GM18909 (cell line): ENCODE data around the gene FGFR1OP2.
"Not testable (repeated sequence)": the region's sequence is repeated elsewhere in the genome, so short reads cannot be mapped to it uniquely, and the experiment has no call there.

ENCODE experiments used
- ATAC-seq: cut with Tn5 transposase; IDR thresholded peaks from one replicate; pipeline ENCODE4 v1.9.1; 2021; ENCODE audit warnings: mild to moderate bottlenecking; ENCODE audit not compliant: unreplicated experiment, poor library complexity

The FGFR1OP2 gene

DNA sequence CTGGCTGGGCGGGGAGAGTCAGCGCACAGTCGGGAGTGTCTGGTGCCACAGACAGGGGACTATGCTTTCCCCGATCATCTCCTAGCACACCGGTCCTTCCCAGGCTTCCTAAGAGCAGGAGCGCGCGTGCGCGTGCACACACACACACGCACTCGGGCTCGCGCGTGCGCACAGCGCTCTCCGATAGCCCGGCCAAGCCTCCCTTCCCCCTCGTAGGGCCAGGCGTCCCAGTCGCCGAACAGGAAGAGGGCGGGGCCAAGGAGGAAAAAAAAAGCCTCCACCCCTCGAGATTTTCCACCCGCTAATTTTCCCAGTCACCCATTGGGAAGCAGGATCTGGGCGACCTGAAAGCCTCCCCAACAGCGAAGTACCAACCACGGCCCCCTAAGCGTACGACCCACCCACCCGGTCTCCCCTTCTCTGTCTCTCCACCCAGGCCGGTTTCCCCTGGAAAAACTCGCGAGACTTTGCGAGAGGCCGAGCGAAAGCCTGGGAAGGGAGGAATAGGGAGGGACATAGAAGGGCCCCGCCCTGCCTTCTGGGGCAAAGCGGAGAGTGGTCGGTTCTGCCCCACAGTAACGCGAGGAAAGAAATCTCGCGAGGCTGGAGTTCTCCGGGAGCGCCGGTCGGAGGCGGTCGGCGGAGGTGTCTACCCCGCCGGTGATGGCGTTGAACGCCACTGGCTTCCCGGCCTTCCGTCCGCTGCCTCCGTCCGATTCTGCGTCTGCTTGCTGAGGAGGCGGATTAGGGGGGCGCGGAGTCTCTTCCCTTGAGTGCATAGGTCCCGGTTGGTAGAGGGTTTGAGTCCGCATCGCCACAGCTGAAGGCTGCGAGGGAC lies at the start of gene FGFR1OP2, which contains the start of gene INTS13:
Gene FGFR1OP2 (plus strand): TSS at position 608 of the 838 bp plus-strand sequence. CDS start 15,689 bp downstream, outside the sequence.
Gene INTS13 (minus strand): TSS at position 119 of the 838 bp plus-strand sequence. CDS start 1,178 bp downstream, outside the sequence.
- ATAC-seq: peak; percentile 87

DNA sequence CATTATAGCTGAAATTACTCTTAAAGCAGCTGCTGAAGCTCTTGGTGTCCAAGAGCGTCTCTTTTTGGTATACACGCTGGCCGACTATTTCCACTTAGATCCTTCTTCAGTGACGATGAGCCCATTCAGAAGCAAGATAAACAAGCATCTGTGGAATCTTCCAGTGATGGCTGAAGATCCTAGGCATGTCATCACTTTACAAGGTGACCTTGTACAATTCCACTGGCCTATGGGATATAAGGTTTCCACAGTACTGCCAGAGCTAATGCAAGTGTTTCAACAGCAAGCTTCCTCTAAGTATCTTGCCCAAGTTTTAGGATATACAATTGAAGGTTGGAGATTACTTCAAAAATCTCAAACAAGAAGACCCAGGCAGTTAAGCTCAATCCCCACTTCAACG lies 47.5 kb upstream of the FGFR1OP2 start:
- ATAC-seq: no peak

DNA sequence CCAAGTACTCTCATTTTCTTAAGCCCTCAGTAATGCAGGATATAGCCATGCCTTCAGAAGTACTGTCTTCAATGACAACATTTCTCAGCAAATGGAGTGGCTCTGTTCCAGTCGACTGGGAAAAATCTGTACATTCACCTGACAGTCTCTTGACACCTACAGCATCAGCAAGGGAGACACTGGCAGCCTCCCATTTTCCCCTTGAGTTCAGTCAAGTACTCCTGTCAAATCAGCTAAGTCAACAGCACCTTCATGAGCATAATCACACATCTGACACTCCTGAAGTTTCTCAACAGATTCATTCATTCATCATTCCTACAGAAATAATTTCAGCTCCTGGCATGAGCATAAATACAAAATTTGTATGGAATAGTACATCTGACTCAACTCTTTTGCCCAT lies 46.6 kb upstream of the FGFR1OP2 start:
- ATAC-seq: no peak

DNA sequence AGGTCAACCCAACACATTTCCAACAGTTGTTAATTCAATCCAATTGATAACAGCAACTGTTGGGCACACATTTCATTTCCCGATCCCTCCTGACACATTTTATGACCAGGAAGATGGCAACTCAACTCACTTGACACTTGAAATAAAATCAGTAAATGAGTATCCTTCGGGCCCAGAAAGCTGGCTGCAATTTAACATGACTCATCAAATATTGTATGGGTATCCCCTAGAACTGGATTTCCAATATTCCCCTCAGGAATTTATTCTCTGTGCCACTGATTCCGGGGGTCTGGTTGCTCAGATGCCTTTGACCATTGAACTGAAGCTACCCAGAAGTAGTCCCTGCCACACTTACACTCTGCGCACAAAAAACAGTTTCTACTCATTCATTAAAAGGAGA lies 42.6 kb upstream of the FGFR1OP2 start:
- ATAC-seq: no peak

DNA sequence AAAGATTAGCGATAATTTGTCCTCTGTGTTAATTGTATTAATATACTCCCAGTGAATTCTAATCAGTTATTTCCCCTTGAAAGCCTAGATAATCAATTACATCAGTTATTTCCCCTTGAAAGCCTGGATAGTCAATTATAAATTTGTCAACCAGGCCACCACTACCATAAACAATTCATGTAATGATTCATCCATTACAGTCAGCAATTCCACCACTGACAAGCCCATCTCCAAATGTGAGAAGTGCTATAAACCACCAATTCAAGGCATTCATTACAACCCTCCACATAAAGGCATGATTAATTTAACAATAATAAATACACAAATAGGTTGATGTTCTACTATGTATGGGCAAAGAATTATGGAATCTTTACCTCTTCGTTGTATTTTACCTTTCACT lies 41.4 kb upstream of the FGFR1OP2 start:
- ATAC-seq: no peak

DNA sequence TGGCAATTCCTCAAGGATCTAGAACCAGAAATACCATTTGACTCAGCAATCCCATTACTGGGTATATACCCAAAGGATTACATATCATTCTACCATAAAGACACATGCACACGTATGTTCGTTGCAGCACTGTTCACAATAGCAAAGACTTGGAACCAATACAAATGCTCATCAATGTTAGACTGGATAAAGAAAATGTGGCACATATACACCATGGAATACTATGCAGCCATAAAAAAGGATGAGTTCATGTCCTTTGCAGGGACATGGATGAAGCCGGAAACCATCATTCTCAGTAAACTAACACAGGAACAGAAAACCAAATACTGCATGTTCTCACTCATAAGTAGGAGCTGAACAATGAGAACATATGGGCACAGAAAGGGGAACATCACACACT lies 34.9 kb upstream of the FGFR1OP2 start:
- not testable (repeated sequence) for ATAC-seq

DNA sequence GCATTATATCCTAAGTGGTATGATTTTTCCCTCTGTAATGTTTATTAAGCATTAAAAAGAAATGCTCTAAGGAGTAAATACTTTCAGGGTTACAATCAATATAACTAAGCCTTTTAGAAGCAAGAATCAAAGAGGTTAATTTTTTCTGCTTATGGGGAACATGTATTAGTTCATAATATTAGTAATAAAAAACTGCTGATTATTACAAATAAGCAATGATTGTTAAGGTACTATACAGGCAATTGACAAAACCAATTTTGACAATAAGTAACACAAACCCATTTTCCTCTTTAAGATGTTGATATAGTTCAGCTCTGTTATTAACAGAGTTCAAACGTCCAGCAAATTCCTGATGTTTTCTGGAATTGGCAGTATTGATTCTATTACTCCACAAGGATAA lies 32.2 kb upstream of the FGFR1OP2 start:
- ATAC-seq: no peak

DNA sequence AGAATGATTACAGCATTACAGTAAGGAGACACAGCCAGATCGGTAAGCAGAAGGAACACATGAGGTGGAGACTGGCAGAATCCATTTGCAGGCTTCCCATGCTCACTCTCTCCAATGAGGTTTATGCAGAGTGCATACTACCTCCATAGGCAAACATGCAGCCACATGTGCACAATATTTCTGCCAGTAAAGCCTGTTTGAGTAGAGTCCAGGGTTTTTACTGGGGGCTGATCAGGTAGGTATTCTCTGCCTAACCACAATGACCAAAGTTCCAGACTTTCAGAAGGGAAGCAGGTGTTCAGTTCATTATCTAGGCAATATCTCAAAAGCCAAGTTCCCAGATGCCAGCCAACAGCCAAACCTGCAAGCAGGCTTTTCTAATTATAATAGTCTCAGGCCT lies 31.6 kb upstream of the FGFR1OP2 start:
- no peak for ATAC-seq

DNA sequence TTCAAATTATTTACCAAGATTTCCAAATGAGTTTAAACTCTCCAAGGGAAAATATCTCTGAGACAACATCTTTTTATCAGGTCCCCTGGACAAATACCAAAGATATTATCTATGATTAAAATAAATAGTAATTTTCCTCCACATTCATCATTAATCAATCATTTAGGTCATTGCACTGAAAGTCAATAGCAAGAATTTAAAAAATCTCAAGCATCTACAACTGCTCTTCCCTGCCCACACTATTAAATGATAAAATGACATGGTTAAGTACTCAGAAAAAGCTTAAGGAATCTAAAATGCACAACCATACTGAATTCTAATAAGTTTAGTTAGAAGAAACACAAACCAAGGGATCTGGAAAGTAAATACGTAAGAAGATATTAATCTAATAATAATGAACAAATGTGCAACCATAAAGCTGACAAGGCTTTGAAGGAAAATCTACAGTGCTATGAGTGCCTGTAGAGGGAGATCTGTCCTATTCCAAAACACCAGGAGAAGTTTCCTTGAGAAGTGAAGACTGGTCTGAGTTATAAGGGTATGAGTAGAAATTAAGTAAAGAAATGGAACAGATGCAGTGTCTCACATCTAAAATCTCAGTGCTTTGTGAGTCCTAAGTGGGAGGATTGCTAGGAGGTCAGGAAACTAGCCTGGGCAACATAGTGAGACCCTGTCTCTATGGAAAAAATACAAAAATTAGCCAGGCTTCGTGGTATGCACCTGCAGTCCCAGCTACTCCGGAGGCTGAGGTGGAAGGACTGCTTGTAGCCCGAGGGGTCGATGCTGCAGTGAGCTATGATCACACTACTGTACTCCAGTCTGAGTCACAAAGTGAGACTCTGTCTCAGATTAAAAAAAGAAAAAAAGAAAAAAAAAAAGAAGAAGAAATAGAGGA lies 19.7 kb upstream of the FGFR1OP2 start:
- no peak for ATAC-seq

DNA sequence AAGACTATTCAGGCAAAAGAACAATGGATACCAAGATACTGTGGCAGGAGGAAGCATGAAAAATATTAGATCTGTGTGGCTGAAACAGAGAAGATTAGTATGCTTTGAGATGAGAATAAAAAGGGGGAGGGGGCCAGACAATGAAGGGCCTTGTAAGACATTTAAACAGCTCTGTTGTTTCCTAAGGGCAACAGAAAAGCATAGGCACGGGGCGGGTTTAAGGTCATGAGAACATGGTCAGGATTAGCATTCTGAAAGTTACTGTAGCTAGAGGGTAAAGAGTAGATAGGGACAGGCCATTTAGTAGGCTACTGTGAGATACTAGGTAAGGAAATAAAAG lies 19.1 kb upstream of the FGFR1OP2 start:
- ATAC-seq: no peak

DNA sequence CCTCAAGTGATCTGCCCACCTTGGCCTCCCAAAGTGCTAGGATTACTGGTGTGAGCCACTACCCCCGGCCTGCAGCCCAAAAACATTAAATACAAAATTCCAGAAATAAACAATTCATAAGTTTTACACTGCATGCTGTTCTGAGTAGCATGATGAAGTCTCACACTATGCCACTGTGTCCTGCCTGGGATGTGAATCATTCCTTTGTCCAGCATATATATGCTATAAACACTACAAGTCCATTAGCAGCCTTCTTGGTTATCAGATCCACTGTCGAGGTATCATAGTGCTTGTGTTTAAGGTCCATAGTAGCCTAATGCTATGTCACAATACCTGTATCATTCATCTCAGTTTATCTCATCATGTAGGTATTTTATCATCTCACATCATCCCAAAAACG lies 16.4 kb upstream of the FGFR1OP2 start:
- ATAC-seq: no peak

DNA sequence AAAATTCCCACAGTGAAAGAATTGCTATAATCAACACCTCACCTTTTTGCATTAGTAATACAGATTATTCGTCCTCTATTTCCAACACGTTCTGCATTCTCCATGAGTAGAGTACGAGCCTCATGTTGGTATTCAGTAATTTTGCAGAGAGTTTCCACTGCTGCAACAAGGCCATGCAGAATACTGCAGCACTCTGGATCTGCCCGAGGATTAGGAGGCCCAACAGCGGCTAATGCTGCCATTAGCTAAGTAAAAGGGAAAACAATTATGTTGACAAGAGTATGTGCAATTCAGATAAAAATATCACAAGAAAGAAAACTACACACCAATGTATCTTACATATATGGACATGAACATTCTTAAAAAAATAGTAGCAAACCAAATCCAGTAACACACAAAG lies 9.6 kb upstream of the FGFR1OP2 start:
- no peak for ATAC-seq

DNA sequence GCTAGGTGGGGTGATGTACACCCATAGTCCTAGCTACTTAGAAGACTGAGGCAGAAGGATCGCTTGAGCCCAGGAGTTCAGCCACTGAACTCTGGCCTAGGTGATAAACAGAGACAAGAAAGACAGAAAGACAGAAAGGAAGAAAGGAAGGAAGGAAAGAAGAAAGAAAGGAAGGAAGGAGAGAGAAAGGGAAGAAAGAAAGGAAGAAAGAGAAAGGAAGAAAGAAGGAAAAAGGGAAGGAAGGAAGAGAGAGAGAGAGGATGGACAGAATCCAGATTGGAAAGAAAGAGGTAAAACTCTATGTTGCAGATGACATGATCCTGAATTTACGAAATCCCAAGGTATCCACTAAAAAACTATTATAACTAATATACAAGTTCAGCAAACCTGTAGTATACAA lies 8.7 kb upstream of the FGFR1OP2 start:
- no peak for ATAC-seq

DNA sequence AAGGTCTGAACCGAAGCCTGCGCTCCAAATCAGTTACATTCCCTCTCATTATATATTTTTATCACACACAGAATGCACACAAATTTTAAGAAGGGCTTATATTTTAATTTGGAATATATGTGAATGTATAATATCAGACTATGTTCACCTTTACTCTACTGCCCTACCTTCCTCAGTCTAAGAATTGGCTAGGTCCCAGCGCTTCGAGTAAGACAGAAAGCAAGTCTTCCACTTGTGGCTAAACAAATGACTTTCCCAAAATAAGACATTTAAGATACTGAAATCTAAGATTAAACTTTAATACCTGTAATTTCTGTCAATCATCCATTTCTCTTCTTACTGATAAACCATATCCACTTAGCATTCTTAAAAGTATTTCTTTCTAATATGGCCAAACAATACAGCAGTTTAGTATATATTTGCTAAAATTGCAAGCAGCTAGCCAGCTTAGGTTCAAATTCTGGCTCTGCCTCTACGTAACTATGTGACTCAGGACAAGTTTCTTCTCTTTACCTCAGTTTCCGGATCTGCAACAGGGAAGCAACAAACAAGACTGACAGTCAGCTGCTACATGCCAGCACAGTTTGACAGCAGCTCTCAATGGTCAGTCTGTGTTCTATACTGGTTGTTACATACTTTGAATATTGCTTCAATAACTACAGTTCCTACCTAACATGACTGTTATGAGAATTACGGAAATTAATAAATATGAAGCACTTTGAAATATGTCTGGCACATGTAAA lies 2.5 kb upstream of the FGFR1OP2 start:
- no peak for ATAC-seq

DNA sequence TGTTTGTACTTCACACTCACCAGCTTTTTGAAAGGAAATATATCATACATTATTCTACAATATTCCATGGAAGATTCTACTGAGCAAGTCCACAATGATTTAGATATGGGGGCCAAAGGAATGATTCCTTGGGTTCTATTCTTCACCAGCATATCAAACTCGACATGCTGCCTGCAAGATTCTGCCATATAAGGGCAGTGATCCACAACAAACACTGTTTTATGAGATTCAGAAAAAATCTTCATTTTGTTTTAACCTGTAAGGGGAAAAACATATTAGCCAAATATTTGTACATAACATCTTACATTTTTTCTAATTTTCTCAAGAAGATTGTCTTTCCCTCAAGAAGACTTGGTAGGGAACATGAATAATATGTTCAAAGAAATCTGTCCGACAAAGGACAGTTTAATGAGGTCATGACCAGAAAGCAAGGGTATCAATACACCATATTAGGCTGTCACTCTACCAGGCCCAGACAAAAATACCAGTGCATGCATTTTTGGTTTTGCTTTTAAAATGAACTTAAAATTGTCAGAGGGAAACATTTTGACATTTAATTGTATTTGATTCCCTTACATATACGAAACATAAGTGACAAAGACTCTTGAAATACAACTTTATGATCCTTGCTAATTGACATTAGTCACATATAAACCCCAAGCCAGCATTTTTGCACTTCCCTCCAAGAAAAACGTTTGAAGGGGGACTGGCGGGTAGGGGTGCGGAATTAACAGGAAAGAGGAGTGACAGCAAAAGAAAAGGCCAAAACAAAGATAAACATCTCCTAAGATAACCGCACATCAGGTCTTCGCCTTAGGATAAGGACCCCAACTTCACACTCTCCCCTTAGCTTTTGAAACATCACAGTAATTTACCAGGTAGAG lies 1.5 kb upstream of the FGFR1OP2 start:
- ATAC-seq: no peak

DNA sequence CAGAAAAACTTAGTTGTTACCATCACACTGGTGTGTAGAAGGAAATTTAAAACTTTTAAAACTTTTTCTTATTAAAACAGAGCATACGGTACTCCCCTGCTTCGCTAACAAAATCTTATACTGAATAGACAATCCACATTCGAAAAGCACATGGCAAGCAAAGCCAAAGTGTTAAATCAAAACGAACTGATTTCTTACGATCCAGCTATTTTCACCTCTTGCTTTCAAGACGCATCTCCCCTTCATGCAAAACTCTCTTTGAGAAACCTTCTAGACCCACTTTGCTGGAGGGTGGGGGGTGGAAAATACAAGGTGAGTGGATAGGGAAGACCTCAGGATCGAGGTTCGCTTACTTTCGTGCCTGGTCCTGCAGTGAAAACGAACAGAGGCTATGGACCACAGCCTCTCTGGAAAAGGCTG lies 817 bp upstream of the FGFR1OP2 start:
- ATAC-seq: no peak

DNA sequence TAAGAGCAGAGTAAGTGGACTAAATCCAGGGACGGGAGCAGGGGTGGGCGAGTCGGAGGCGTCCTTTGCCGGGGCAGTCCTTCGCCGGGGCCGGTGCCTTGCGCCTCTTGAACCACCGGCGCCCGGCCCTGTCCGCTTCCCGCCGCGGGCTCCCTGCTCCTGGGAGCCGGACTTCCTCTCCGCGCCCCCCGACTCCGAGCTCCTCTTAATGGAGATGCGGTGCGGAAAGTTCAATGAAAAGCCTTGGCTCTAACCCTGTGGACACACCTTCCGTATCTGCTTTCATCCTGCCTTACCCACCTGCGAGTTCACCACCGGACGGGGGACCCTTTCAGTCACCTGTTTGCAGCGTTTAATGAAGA lies 412 bp downstream of the FGFR1OP2 start:
- ATAC-seq: peak; percentile 17

DNA sequence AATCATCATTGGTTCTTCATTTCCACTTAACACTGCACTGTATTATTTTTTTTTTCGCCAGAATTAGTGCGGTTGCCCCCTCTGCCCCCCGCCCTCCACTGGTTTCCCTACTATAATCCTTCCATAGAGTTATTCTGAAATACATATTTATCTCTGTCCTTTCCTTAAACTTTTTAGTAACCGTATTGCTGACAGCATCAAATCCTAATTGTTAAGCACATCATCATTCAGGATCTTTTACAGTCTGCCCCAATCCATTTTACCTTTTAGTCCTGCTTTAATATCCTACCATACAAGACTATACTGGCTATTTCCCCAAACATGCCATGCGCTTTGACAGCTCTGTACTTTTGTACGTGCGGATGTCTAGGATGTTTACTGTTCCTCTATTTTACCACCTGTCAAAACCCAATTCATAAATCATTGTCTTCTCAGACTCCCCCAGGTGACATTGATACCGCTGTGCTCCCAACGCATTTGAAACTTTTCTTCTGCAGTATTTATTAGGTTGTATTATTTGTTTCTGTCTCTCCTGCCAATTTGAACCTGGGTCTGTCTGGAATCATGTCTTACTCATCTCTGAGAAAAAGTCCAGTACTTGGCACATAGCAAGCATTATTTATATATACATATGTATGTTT lies 1.0 kb downstream of the FGFR1OP2 start:
- no peak for ATAC-seq

DNA sequence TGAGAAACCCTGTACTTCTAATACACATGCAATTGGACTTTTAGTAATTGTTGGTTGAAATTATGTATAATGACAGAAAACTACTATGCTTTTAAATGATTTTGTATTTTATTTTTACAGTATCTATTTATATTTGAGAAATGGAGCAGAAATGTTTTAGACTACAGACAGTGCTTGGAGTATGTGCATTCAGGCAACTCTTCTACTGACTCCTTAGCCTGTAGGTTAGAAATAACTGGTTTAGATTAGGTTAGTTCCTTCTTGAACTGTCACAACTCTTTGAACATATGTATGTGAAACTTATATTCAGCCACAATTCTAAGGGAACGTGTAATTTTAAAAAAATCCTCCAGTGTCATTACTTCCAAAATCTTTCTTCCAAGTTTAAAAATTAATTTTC lies 1.7 kb downstream of the FGFR1OP2 start:
- ATAC-seq: no peak
